ENCODE results near the gene GNPTAB.
"Not testable (repeated sequence)": the region's sequence is repeated elsewhere in the genome, so short reads cannot be mapped to it uniquely, and the experiment has no call there.

GNPTAB gene

GRCh38 chr12:101852998-101853397 lies 22.2 kb upstream of the GNPTAB start:
- no peak for DNase-seq (ENCODE audit: low read depth in 2 of 2)

GRCh38 chr12:101850199-101850598 lies 19.4 kb upstream of the GNPTAB start:
- no peak for DNase-seq (ENCODE audit: low read depth in 2 of 2)

GRCh38 chr12:101847325-101847724 lies 16.6 kb upstream of the GNPTAB start:
- no peak for DNase-seq (ENCODE audit: low read depth in 2 of 2)

GRCh38 chr12:101845137-101845711 lies 14.5 kb upstream of the GNPTAB start:
- DNase-seq (ENCODE audit: low read depth in 2 of 2): no peak

GRCh38 chr12:101841069-101841468 lies 10.3 kb upstream of the GNPTAB start:
- DNase-seq (ENCODE audit: low read depth in 2 of 2): no peak

GRCh38 chr12:101839324-101840283 lies 8.8 kb upstream of the GNPTAB start:
- peak; percentile 26 to 69 for DNase-seq (ENCODE audit: low read depth in 2 of 2)

- DNase-seq (ENCODE audit: low read depth in 2 of 2): no peak
These were observed 8.0 kb upstream of the GNPTAB start for GRCh38 chr12:101838628-101839323.

- DNase-seq (ENCODE audit: low read depth in 2 of 2): no peak
These were observed 1.3 kb upstream of the GNPTAB start for GRCh38 chr12:101832030-101832429.

- DNase-seq (ENCODE audit: low read depth in 2 of 2): no peak
These were observed 956 bp downstream of the GNPTAB start for GRCh38 chr12:101829639-101830366.

GRCh38 chr12:101828463-101829196 lies 2.1 kb downstream of the GNPTAB start:
- no peak for DNase-seq (ENCODE audit: low read depth in 2 of 2)

- no peak for DNase-seq (ENCODE audit: low read depth in 2 of 2)
These were observed 3.9 kb downstream of the GNPTAB start for GRCh38 chr12:101826766-101827368.

- DNase-seq (ENCODE audit: low read depth in 2 of 2): no peak
These were observed 5.9 kb downstream of the GNPTAB start for GRCh38 chr12:101824831-101825230.

GRCh38 chr12:101823891-101824290 lies 6.9 kb downstream of the GNPTAB start:
- DNase-seq (ENCODE audit: low read depth in 2 of 2): peak; percentile 24 to 45

- no peak for DNase-seq (ENCODE audit: low read depth in 2 of 2)
These were observed 7.7 kb downstream of the GNPTAB start for GRCh38 chr12:101823039-101823438.

GRCh38 chr12:101819467-101819866 lies 11.3 kb downstream of the GNPTAB start:
- no peak for DNase-seq (ENCODE audit: low read depth in 2 of 2)

GRCh38 chr12:101818689-101819088 lies 12.1 kb downstream of the GNPTAB start:
- not testable (repeated sequence) for DNase-seq (ENCODE audit: low read depth in 2 of 2)

- DNase-seq (ENCODE audit: low read depth in 2 of 2): no peak
These were observed 17.6 kb downstream of the GNPTAB start for GRCh38 chr12:101813117-101813516.

- DNase-seq (ENCODE audit: low read depth in 2 of 2): not testable (repeated sequence)
These were observed 18.0 kb downstream of the GNPTAB start for GRCh38 chr12:101812716-101813115.

- not testable (repeated sequence) for DNase-seq (ENCODE audit: low read depth in 2 of 2)
These were observed 19.4 kb downstream of the GNPTAB start for GRCh38 chr12:101811342-101811741.

GRCh38 chr12:101809208-101809607 lies 21.6 kb downstream of the GNPTAB start:
- no peak for DNase-seq (ENCODE audit: low read depth in 2 of 2)

- DNase-seq (ENCODE audit: low read depth in 2 of 2): no peak
These were observed 24.5 kb downstream of the GNPTAB start for GRCh38 chr12:101806265-101806664.
